Measurements from ENCODE around the gene STOM.

Gene STOM

GRCh38 chr9:121344184-121344583, 25.9 kb downstream of the STOM start:
- no peak for DNase-seq

- no peak for DNase-seq
Observed at GRCh38 chr9:121340676-121341392, 29.2 kb downstream of the STOM start.

GRCh38 chr9:121339437-121339836, 30.6 kb downstream of the STOM start:
- no peak for DNase-seq

GRCh38 chr9:121336665-121337064, 33.4 kb downstream of the STOM start:
- DNase-seq, result no peak

- DNase-seq, result no peak
Observed at GRCh38 chr9:121333950-121334773, 35.9 kb downstream of the STOM start.

GRCh38 chr9:121331992-121332685, 37.9 kb downstream of the STOM start:
- DNase-seq, result no peak

GRCh38 chr9:121331549-121331948, 38.5 kb downstream of the STOM start:
- DNase-seq, result no peak

- DNase-seq, result no peak
Observed at GRCh38 chr9:121328876-121329681, 41.0 kb downstream of the STOM start.

- no peak for DNase-seq
Observed at GRCh38 chr9:121328476-121328875, 41.6 kb downstream of the STOM start.

- no peak for DNase-seq
Observed at GRCh38 chr9:121326901-121327613, 43.0 kb downstream of the STOM start.

- no peak for DNase-seq
Observed at GRCh38 chr9:121326130-121326838, 43.8 kb downstream of the STOM start.

GRCh38 chr9:121325387-121325786, 44.7 kb downstream of the STOM start:
- no peak for DNase-seq

GRCh38 chr9:121324755-121325154, 45.3 kb downstream of the STOM start:
- no peak for DNase-seq

- DNase-seq, result no peak
Observed at GRCh38 chr9:121324316-121324715, 45.7 kb downstream of the STOM start.

GRCh38 chr9:121323449-121324151, 46.5 kb downstream of the STOM start:
- DNase-seq, result no peak

- no peak for DNase-seq
Observed at GRCh38 chr9:121322737-121323448, 47.2 kb downstream of the STOM start.

GRCh38 chr9:121322037-121322736, 47.9 kb downstream of the STOM start:
- DNase-seq, result no peak

- DNase-seq, result peak; percentile 16
Observed at GRCh38 chr9:121321016-121321503, 49.0 kb downstream of the STOM start.

GRCh38 chr9:121319383-121319780, 50.7 kb downstream of the STOM start:
- DNase-seq, result no peak
